Measurements from ENCODE around the gene MPZL2.

- TF ChIP-seq CTCF (IDR thresholded peaks at IDR 0.05) (no peak), POLR2A (IDR thresholded peaks at IDR 0.05) (no peak)
Observed at GRCh38 chr11:118304227-118304567, 40.1 kb upstream of the MPZL2 start.

All from adrenal gland (tissue), 5 donors.